GM12878 (cell line): ENCODE data around the gene DIAPH3.

ENCODE experiments used
- ASH2L ChIP-seq: fragments of 300-600, 200-600 bp; sonication (generic); IDR thresholded peaks from 2 replicates; pipeline ENCODE4 v1.6.1; 2017; ENCODE audit warnings: low read depth, mild to moderate bottlenecking, borderline replicate concordance
- CHD2 ChIP-seq: IDR thresholded peaks from 2 replicates; pipeline ENCODE4 v1.6.1; 2011; ENCODE audit warnings: low read depth, low read length, improper control_type of control experiment, borderline replicate concordance
- CTCF ChIP-seq, 3 experiments: IDR thresholded peaks in 2 of 3; conservative IDR thresholded peaks in 1 of 3; 2 replicates each; pipeline ENCODE4 v1.5.1; 2011; ENCODE audit warnings: low read depth in 3 of 3, low read length in 3 of 3, mild to moderate bottlenecking in 3 of 3, control low read depth in 2 of 3, moderate library complexity in 2 of 3, inconsistent platforms in 1 of 3, mixed read lengths in 1 of 3; ENCODE audit not compliant: control insufficient read depth in 2 of 3, insufficient read depth in 1 of 3; ENCODE audit errors: extremely low read depth in 1 of 3
- ESRRA ChIP-seq: IDR thresholded peaks from 2 replicates; pipeline ENCODE4 v1.6.1; 2012; ENCODE audit warnings: mild to moderate bottlenecking, low read length, improper control_type of control experiment
- EZH2 ChIP-seq: IDR thresholded peaks from 2 replicates; pipeline ENCODE4 v1.6.1; 2012; ENCODE audit warnings: low read depth, mild to moderate bottlenecking, control low read depth, inconsistent platforms, low read length, borderline replicate concordance; ENCODE audit not compliant: control insufficient read depth
- JUNB ChIP-seq: IDR thresholded peaks from 2 replicates; pipeline ENCODE4 v1.6.1; 2016; ENCODE audit warnings: antibody characterized with exemption, mild to moderate bottlenecking
- JUND ChIP-seq: IDR thresholded peaks from 2 replicates; pipeline ENCODE4 v1.6.1; 2012; ENCODE audit warnings: low read depth, mild to moderate bottlenecking, low read length, improper control_type of control experiment, moderate library complexity
- NR2C2 ChIP-seq: IDR thresholded peaks from 2 replicates; pipeline ENCODE4 v1.6.1; 2011; ENCODE audit warnings: borderline replicate concordance, low read depth; ENCODE audit not compliant: control insufficient read depth, insufficient read length
- POLR2A ChIP-seq: IDR thresholded peaks from 2 replicates; pipeline ENCODE4 v1.6.1; 2011; ENCODE audit warnings: low read depth, mild to moderate bottlenecking, low read length
- RAD21 ChIP-seq: IDR thresholded peaks from 2 replicates; pipeline ENCODE4 v1.6.1; 2011; ENCODE audit warnings: mild to moderate bottlenecking, low read depth, low read length, moderate library complexity; ENCODE audit not compliant: insufficient read depth
- TAF1 ChIP-seq: IDR thresholded peaks from 2 replicates; pipeline ENCODE4 v1.6.1; 2011; ENCODE audit warnings: mild to moderate bottlenecking, low read depth, low read length, borderline replicate concordance
- YY1 ChIP-seq: IDR thresholded peaks from 2 replicates; pipeline ENCODE4 v1.6.1; 2011; ENCODE audit warnings: low read depth, mild to moderate bottlenecking, low read length
- ZNF274 ChIP-seq: IDR thresholded peaks from one replicate; pipeline ENCODE4 v1.8.0; 2011; ENCODE audit not compliant: insufficient read length, insufficient read depth
- TF ChIP-seq, protein P1 (sequence below): IDR thresholded peaks from 2 replicates; pipeline ENCODE4 v1.6.1; 2011; ENCODE audit warnings: low read depth, low read length, improper control_type of control experiment, borderline replicate concordance

DNA sequence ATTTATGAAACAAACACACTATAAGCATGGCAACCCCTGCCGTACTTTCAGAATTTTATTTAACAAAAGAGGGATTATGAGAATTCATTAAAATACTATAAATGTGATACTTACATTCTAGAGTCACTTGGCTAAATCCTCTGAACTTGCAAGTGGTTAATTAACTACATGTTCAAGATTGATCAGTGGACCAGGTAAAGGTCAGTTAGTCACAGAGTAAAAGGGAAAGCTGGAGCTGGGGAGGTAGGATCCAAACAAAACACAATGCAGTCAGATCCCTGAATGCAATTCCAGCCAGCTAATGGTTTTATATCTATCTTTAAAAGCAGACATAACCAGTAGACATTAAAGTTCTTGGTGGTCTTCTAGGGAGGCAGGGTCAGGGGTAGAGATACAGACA lies 270.5 kb downstream of the DIAPH3 start:
- TF ChIP-seq ASH2L, result no peak
- TF ChIP-seq CTCF (IDR thresholded peaks at IDR 0.05 in 2 of 3, conservative IDR thresholded peaks at IDR 0.05 in 1 of 3; ENCODE audit: control insufficient read depth in 2 of 3, extremely low read depth in 1 of 3, insufficient read depth in 1 of 3, low read depth in 3 of 3, low read length in 3 of 3), result no peak
- TF ChIP-seq CHD2, result no peak
- no peak for TF ChIP-seq EZH2
- no peak for TF ChIP-seq JUND
- TF ChIP-seq, protein P1, sequence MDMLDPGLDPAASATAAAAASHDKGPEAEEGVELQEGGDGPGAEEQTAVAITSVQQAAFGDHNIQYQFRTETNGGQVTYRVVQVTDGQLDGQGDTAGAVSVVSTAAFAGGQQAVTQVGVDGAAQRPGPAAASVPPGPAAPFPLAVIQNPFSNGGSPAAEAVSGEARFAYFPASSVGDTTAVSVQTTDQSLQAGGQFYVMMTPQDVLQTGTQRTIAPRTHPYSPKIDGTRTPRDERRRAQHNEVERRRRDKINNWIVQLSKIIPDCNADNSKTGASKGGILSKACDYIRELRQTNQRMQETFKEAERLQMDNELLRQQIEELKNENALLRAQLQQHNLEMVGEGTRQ, result no peak
- no peak for TF ChIP-seq ZNF274
- no peak for TF ChIP-seq TAF1
- no peak for TF ChIP-seq JUNB
- no peak for TF ChIP-seq POLR2A
- no peak for TF ChIP-seq ESRRA
- TF ChIP-seq NR2C2, result no peak
- no peak for TF ChIP-seq RAD21
- TF ChIP-seq YY1, result no peak
